ENCODE measurements around the gene GLYR1. TPM values are rescaled to one million over a fixed set of nuclear protein-coding genes. Genes with fewer than 3 reads are reported as not detected.
A peak's percentile ranks its signal among the peaks of the same experiment; 100 is the strongest.

GLYR1 gene
- total and polyA plus RNA-seq, 3 experiments from 2014 or later, result 40.2 to 110 (median 104) TPM

GRCh38 chr16:4883501-4883900 lies 36.4 kb upstream of the GLYR1 start:
- Mint-ChIP-seq H3K27ac (no peak overlapping the region), H3K27me3 (no peaks in the 10 kb centered on the region), H3K4me3 (no peak overlapping the region), H3K9me3 (peaks cover 0 to 4% (median 0%) of the 10 kb centered on the region in 5 donors), H3K36me3 (peaks cover 11 to 91% (median 46%) of the 10 kb centered on the region in 3 donors), H3K4me1 (peaks cover 0 to 3% (median 0%) of the 10 kb centered on the region in 3 donors)
- Histone ChIP-seq H3K4me1 (ENCODE audit: insufficient read depth, low read length) (no peaks in the 10 kb centered on the region), H3K36me3 (ENCODE audit: insufficient read depth, low read length) (peaks cover 39% of the 10 kb centered on the region), H3K27me3 (ENCODE audit: insufficient read depth, low read length, poor library complexity, severe bottlenecking) (no peaks in the 10 kb centered on the region), H3K9me3 (ENCODE audit: low read length) (no peaks in the 10 kb centered on the region), H3K27ac (ENCODE audit: low read depth, low read length) (no peak overlapping the region), H3K4me3 (ENCODE audit: low read length) (no peak overlapping the region)
- ChIA-PET CTCF (no interaction called here), POLR2A (no interaction called here)
- DNase-seq, result no peak

- Mint-ChIP-seq H3K36me3 (peaks cover 11 to 94% (median 46%) of the 10 kb centered on the region in 3 donors), H3K4me3 (no peak overlapping the region), H3K27ac (peak overlapping the region in 1 of 8 donors; percentile 39), H3K27me3 (no peaks in the 10 kb centered on the region), H3K4me1 (peaks cover 0 to 3% (median 0%) of the 10 kb centered on the region in 3 donors), H3K9me3 (peaks cover 0 to 4% (median 0%) of the 10 kb centered on the region in 5 donors)
- no peaks in the 10 kb centered on the region for H3K9me3 ChIP-seq (ENCODE audit: low read length)
- H3K36me3 ChIP-seq (ENCODE audit: insufficient read depth, low read length), result peaks cover 46% of the 10 kb centered on the region
- no peaks in the 10 kb centered on the region for H3K4me1 ChIP-seq (ENCODE audit: insufficient read depth, low read length)
- no peak overlapping the region for H3K27ac ChIP-seq (ENCODE audit: low read depth, low read length)
- no peak for DNase-seq
- POLR2A ChIA-PET, result no interaction called here
- H3K27me3 ChIP-seq (ENCODE audit: insufficient read depth, low read length, poor library complexity, severe bottlenecking), result no peaks in the 10 kb centered on the region
- CTCF ChIA-PET, result no interaction called here
- H3K4me3 ChIP-seq (ENCODE audit: low read length), result no peak overlapping the region
Measured at GRCh38 chr16:4882633-4883285, 35.7 kb upstream of the GLYR1 start.

- Mint-ChIP-seq H3K36me3 (peaks cover 11 to 96% (median 48%) of the 10 kb centered on the region in 3 donors), H3K4me1 (peaks cover 0 to 3% (median 0%) of the 10 kb centered on the region in 3 donors), H3K9me3 (peaks cover 0 to 4% (median 0%) of the 10 kb centered on the region in 5 donors), H3K27ac (no peak overlapping the region), H3K4me3 (no peak overlapping the region), H3K27me3 (no peaks in the 10 kb centered on the region)
- Histone ChIP-seq H3K36me3 (ENCODE audit: insufficient read depth, low read length) (peaks cover 53% of the 10 kb centered on the region), H3K9me3 (ENCODE audit: low read length) (no peaks in the 10 kb centered on the region), H3K4me3 (ENCODE audit: low read length) (no peak overlapping the region), H3K27ac (ENCODE audit: low read depth, low read length) (no peak overlapping the region), H3K27me3 (ENCODE audit: insufficient read depth, low read length, poor library complexity, severe bottlenecking) (no peaks in the 10 kb centered on the region), H3K4me1 (ENCODE audit: insufficient read depth, low read length) (no peaks in the 10 kb centered on the region)
- no peak for DNase-seq
- ChIA-PET POLR2A (no interaction called here), CTCF (no interaction called here)
Measured at GRCh38 chr16:4882000-4882632, 35.0 kb upstream of the GLYR1 start.

- H3K4me1 Mint-ChIP-seq, result no peaks in the 10 kb centered on the region
- H3K4me3 ChIP-seq (ENCODE audit: low read length), result no peak overlapping the region
- no peaks in the 10 kb centered on the region for H3K27me3 ChIP-seq (ENCODE audit: insufficient read depth, low read length, poor library complexity, severe bottlenecking)
- no peak overlapping the region for H3K4me3 Mint-ChIP-seq
- CTCF ChIA-PET, result no interaction called here
- no peak overlapping the region for H3K27ac ChIP-seq (ENCODE audit: low read depth, low read length)
- POLR2A ChIA-PET, result no interaction called here
- H3K27ac Mint-ChIP-seq, result no peak overlapping the region
- peaks cover 11 to 92% (median 40%) of the 10 kb centered on the region in 3 donors for H3K36me3 Mint-ChIP-seq
- H3K36me3 ChIP-seq (ENCODE audit: insufficient read depth, low read length), result peaks cover 61% of the 10 kb centered on the region
- H3K9me3 Mint-ChIP-seq, result peaks cover 0 to 4% (median 0%) of the 10 kb centered on the region in 5 donors
- no peaks in the 10 kb centered on the region for H3K9me3 ChIP-seq (ENCODE audit: low read length)
- H3K27me3 Mint-ChIP-seq, result no peaks in the 10 kb centered on the region
- DNase-seq, result no peak
- no peaks in the 10 kb centered on the region for H3K4me1 ChIP-seq (ENCODE audit: insufficient read depth, low read length)
Measured at GRCh38 chr16:4880006-4880580, 33.0 kb upstream of the GLYR1 start.

- DNase-seq, result no peak
- no peak overlapping the region for H3K27ac ChIP-seq (ENCODE audit: low read depth, low read length)
- peaks cover 69% of the 10 kb centered on the region for H3K36me3 ChIP-seq (ENCODE audit: insufficient read depth, low read length)
- Mint-ChIP-seq H3K27me3 (no peaks in the 10 kb centered on the region), H3K4me1 (no peaks in the 10 kb centered on the region), H3K9me3 (no peaks in the 10 kb centered on the region), H3K36me3 (peaks cover 4 to 92% (median 36%) of the 10 kb centered on the region in 3 donors), H3K27ac (peak overlapping the region in 2 of 8 donors; percentile 13 to 25), H3K4me3 (no peak overlapping the region)
- no peaks in the 10 kb centered on the region for H3K9me3 ChIP-seq (ENCODE audit: low read length)
- no peak overlapping the region for H3K4me3 ChIP-seq (ENCODE audit: low read length)
- H3K4me1 ChIP-seq (ENCODE audit: insufficient read depth, low read length), result no peaks in the 10 kb centered on the region
- no peaks in the 10 kb centered on the region for H3K27me3 ChIP-seq (ENCODE audit: insufficient read depth, low read length, poor library complexity, severe bottlenecking)
- CTCF ChIA-PET, result no interaction called here
- POLR2A ChIA-PET, result no interaction called here
Measured at GRCh38 chr16:4879049-4879448, 32.0 kb upstream of the GLYR1 start.

- DNase-seq, result no peak
- no peaks in the 10 kb centered on the region for H3K27me3 ChIP-seq (ENCODE audit: insufficient read depth, low read length, poor library complexity, severe bottlenecking)
- Mint-ChIP-seq H3K9me3 (no peaks in the 10 kb centered on the region), H3K4me3 (no peak overlapping the region), H3K27ac (peak overlapping the region in 1 of 8 donors; percentile 68), H3K27me3 (no peaks in the 10 kb centered on the region), H3K36me3 (peaks cover 4 to 91% (median 37%) of the 10 kb centered on the region in 3 donors), H3K4me1 (no peaks in the 10 kb centered on the region)
- peaks cover 61% of the 10 kb centered on the region for H3K36me3 ChIP-seq (ENCODE audit: insufficient read depth, low read length)
- H3K4me3 ChIP-seq (ENCODE audit: low read length), result no peak overlapping the region
- no peaks in the 10 kb centered on the region for H3K9me3 ChIP-seq (ENCODE audit: low read length)
- H3K27ac ChIP-seq (ENCODE audit: low read depth, low read length), result no peak overlapping the region
- POLR2A ChIA-PET, result no interaction called here
- CTCF ChIA-PET, result no interaction called here
- no peaks in the 10 kb centered on the region for H3K4me1 ChIP-seq (ENCODE audit: insufficient read depth, low read length)
Measured at GRCh38 chr16:4877380-4877685, 30.2 kb upstream of the GLYR1 start.

GRCh38 chr16:4876646-4877379 lies 29.7 kb upstream of the GLYR1 start:
- DNase-seq, result no peak
- ChIA-PET CTCF (no interaction called here), POLR2A (no interaction called here)
- Histone ChIP-seq H3K9me3 (ENCODE audit: low read length) (no peaks in the 10 kb centered on the region), H3K27ac (ENCODE audit: low read depth, low read length) (no peak overlapping the region), H3K4me1 (ENCODE audit: insufficient read depth, low read length) (no peaks in the 10 kb centered on the region), H3K27me3 (ENCODE audit: insufficient read depth, low read length, poor library complexity, severe bottlenecking) (no peaks in the 10 kb centered on the region), H3K4me3 (ENCODE audit: low read length) (no peak overlapping the region), H3K36me3 (ENCODE audit: insufficient read depth, low read length) (peaks cover 57% of the 10 kb centered on the region)
- peak overlapping the region in 2 of 8 donors; percentile 16 to 68 for H3K27ac Mint-ChIP-seq
- H3K9me3 Mint-ChIP-seq, result no peaks in the 10 kb centered on the region
- peaks cover 4 to 90% (median 38%) of the 10 kb centered on the region in 3 donors for H3K36me3 Mint-ChIP-seq
- H3K4me1 Mint-ChIP-seq, result no peaks in the 10 kb centered on the region
- H3K4me3 Mint-ChIP-seq, result no peak overlapping the region
- no peaks in the 10 kb centered on the region for H3K27me3 Mint-ChIP-seq

- no peak overlapping the region for H3K27ac ChIP-seq (ENCODE audit: low read depth, low read length)
- no peaks in the 10 kb centered on the region for H3K27me3 ChIP-seq (ENCODE audit: insufficient read depth, low read length, poor library complexity, severe bottlenecking)
- Mint-ChIP-seq H3K9me3 (no peaks in the 10 kb centered on the region), H3K27me3 (peaks cover 0 to 1% of the 10 kb centered on the region in 2 donors), H3K4me1 (peaks cover 0 to 4% (median 0%) of the 10 kb centered on the region in 3 donors), H3K27ac (peak overlapping the region in 1 of 8 donors; percentile 70), H3K36me3 (peaks cover 4 to 89% (median 38%) of the 10 kb centered on the region in 3 donors), H3K4me3 (no peak overlapping the region)
- H3K4me1 ChIP-seq (ENCODE audit: insufficient read depth, low read length), result no peaks in the 10 kb centered on the region
- peaks cover 55% of the 10 kb centered on the region for H3K36me3 ChIP-seq (ENCODE audit: insufficient read depth, low read length)
- H3K9me3 ChIP-seq (ENCODE audit: low read length), result no peaks in the 10 kb centered on the region
- POLR2A ChIA-PET, result no interaction called here
- CTCF ChIA-PET, result no interaction called here
- H3K4me3 ChIP-seq (ENCODE audit: low read length), result no peak overlapping the region
- DNase-seq, result no peak
Measured at GRCh38 chr16:4874666-4875065, 27.6 kb upstream of the GLYR1 start.
